AG04449 (cell line): ENCODE data around the gene STX16.

Experiments
- CTCF ChIA-PET: fragments of 350-600 bp; formaldehyde crosslinking; extraction: SDS; loops from one replicate; lab custom pipeline; 2021; ENCODE audit warnings: antibody characterized with exemption; lab: Yijun Ruan, JAX
- POLR2A ChIA-PET: fragments of 400-600, 350-600 bp; formaldehyde crosslinking; extraction: SDS; loops from one replicate; lab custom pipeline; 2020; ENCODE audit warnings: antibody characterized with exemption, inconsistent platforms; lab: Yijun Ruan, JAX
- DNase-seq: peaks from one replicate; pipeline ENCODE4 v3.0.0-alpha.2; 2010; ENCODE audit warnings: low read depth, low spot score
- H3K4me3 ChIP-seq: 2 replicates; pipeline ENCODE4 v1.5.1; 2011; ENCODE audit warnings: low read depth, mild to moderate bottlenecking, control low read depth, low read length
- CTCF ChIP-seq: IDR thresholded peaks from one replicate; pipeline ENCODE4 v1.5.1; 2011; ENCODE audit warnings: mild to moderate bottlenecking, moderate library complexity, low read length, control low read depth, inconsistent platforms; ENCODE audit not compliant: insufficient read depth; ENCODE audit errors: missing control alignments

STX16 gene

DNA sequence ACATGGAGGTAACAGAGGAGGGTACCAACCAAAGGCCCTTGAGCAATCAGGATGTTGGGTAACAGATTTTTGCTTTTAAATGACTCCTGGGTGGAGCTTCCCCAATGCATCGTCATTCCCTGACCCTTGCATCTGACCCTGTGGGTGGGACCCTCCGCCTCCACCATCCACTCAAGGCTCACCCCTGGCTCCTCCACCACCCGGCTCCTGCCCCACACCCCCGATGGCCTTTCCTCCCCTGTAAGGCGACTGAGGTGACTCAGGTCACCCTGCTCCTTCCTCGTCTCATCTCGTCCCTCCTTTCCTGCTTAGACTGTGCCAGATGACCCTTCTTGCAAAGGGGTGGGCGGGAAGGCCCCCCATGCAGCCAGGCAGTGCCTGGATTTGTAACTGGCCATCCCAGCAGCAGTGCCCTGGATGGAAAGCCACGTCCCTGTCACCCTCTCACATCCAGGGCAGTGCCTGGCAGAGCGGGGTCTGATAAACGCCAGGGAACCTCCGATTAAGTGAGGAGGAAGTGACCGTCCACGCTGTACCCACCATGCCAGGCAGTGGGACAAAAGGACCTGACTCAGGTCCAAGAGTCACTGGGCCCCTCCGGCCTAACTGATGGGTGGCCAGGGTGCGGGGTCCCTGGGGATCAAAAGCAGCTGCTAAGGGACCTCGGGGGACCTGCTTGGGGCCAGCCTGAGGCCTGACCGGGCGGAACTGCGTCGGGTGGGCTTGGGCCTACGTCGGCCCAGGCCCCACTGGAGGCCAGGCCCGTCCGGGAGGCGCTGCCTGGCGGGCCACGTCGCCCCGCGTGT lies 40.9 kb downstream of the STX16 start:
- DNase-seq, result no peak
- no peak overlapping the region for H3K4me3 ChIP-seq
- CTCF ChIA-PET, result interaction anchor here (1.0 to 1.6 kb wide), 4 partner anchors 9 to 456 kb away, joined by 3 to 9 read pairs (median 4); no protein-coding TSS in a partner anchor
- POLR2A ChIA-PET, result no interaction called here
- no peak for TF ChIP-seq CTCF

GRCh38 chr20:58692579-58693225 lies 41.6 kb downstream of the STX16 start, which contains the start of gene NPEPL1:
NPEPL1 (plus strand) TSS chr20:58692800; CDS start chr20:58692901, 101 bp downstream.
- DNase-seq, result no peak
- ChIA-PET CTCF (interaction anchor here (1.0 kb wide), 1 partner anchor 13 kb away, joined by 3 read pairs; no protein-coding TSS in a partner anchor), POLR2A (no interaction called here)
- peak; percentile 20 for TF ChIP-seq CTCF
- peak within 1 kb of the TSS; percentile 53 for H3K4me3 ChIP-seq

GRCh38 chr20:58693226-58694006 lies 42.3 kb downstream of the STX16 start:
- TF ChIP-seq CTCF, result no peak
- POLR2A ChIA-PET, result no interaction called here
- peak overlapping the region; percentile 53 for H3K4me3 ChIP-seq
- CTCF ChIA-PET, result interaction anchor here (1.0 kb wide), 1 partner anchor 13 kb away, joined by 3 read pairs; no protein-coding TSS in a partner anchor
- DNase-seq, result no peak

GRCh38 chr20:58694241-58695083 lies 43.4 kb downstream of the STX16 start:
- no peak for DNase-seq
- POLR2A ChIA-PET, result no interaction called here
- TF ChIP-seq CTCF, result no peak
- H3K4me3 ChIP-seq, result no peak overlapping the region
- CTCF ChIA-PET, result no interaction called here

DNA sequence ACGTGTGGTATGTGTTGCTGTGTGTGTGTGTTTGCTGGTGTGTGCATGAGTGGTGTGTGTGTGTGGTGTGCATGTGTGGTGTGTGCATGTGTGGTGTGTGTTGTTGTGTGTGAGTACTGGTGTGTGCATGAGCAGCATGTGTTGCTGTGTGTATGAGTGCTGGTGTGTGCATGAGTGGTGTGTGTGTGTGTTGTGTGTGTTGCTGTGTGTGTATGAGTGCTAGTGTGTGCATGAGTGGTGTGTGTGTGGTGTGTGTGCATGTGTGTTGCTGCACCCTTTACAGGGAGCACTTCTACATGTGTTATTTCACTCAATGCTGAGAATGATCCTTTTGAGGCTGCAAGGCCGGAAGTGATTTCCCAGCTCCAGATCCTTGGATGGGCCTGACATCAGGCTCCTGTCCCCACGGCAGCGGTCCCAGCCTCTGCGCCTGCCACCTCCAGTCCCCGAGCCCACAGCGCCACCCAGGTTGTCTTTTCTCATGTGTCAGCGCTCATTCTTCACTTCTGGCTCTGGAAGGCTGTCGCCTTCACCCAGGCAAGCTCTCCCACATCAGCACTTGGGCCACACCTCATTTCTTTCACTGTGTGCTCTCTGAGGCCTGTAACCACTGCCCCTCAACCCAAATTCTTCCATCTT lies 44.1 kb downstream of the STX16 start:
- no peak for DNase-seq
- POLR2A ChIA-PET, result no interaction called here
- CTCF ChIA-PET, result no interaction called here
- no peak overlapping the region for H3K4me3 ChIP-seq
- TF ChIP-seq CTCF, result no peak
